Neural cell (in vitro differentiated cells): ENCODE measurements around the gene BHLHE23. TPM values are rescaled to one million over a fixed set of nuclear protein-coding genes. Genes with fewer than 3 reads are reported as not detected.

Experiments
- H2AFZ ChIP-seq: fragments of 200-600, 300-800 bp; sonication (generic), shearing (Covaris generic); 2 replicates; pipeline ENCODE4 v1.6.0; 2014; ENCODE audit warnings: low read depth, mild to moderate bottlenecking, antibody characterized with exemption, low read length, moderate library complexity
- H3F3A ChIP-seq: fragments of 200-600 bp; shearing (Covaris generic); 2 replicates; pipeline ENCODE4 v1.6.1; 2016; ENCODE audit warnings: mild to moderate bottlenecking, moderate library complexity, mixed read lengths, antibody characterized with exemption, low read length; ENCODE audit not compliant: insufficient read depth, poor library complexity, severe bottlenecking
- H3K27ac ChIP-seq: fragments of 200-600, 300-800 bp; sonication (generic), shearing (Covaris generic); 2 replicates; pipeline ENCODE4 v1.5.1; 2014; ENCODE audit warnings: mild to moderate bottlenecking, low read length, moderate library complexity
- H3K27me3 ChIP-seq: fragments of 300-800, 200-600 bp; sonication (generic), shearing (Covaris generic); 2 replicates; pipeline ENCODE4 v1.6.0; 2014; ENCODE audit warnings: mild to moderate bottlenecking, low read depth, low read length, moderate library complexity; ENCODE audit not compliant: insufficient read depth
- H3K36me3 ChIP-seq: fragments of 300-800, 200-600 bp; sonication (generic), shearing (Covaris generic); 2 replicates; pipeline ENCODE4 v1.5.1; 2014; ENCODE audit warnings: mild to moderate bottlenecking, antibody characterized with exemption, low read length, moderate library complexity; ENCODE audit not compliant: insufficient read depth
- H3K4me2 ChIP-seq: fragments of 300-800, 200-600 bp; sonication (generic), shearing (Covaris generic); 2 replicates; pipeline ENCODE4 v1.6.0; 2014; ENCODE audit warnings: mild to moderate bottlenecking, low read length
- H3K4me3 ChIP-seq: fragments of 300-800, 200-600 bp; sonication (generic), shearing (Covaris generic); 2 replicates; pipeline ENCODE4 v1.5.1; 2014; ENCODE audit warnings: mild to moderate bottlenecking, low read length, moderate library complexity
- H3K79me2 ChIP-seq: fragments of 200-600 bp; shearing (Covaris generic); replicated peaks from 2 replicates; pipeline ENCODE4 v1.6.0; 2014; ENCODE audit warnings: mild to moderate bottlenecking, low read length, moderate library complexity; ENCODE audit not compliant: insufficient read depth
- H3K9ac ChIP-seq: fragments of 300-800, 200-600 bp; sonication (generic), shearing (Covaris generic); 2 replicates; pipeline ENCODE4 v1.6.1; 2016; ENCODE audit warnings: mild to moderate bottlenecking, low read length, mixed read lengths
- H3K9me2 ChIP-seq: fragments of 200-600 bp; shearing (Covaris generic); 2 replicates; pipeline ENCODE4 v1.6.1; 2016; ENCODE audit warnings: mild to moderate bottlenecking, low read length, mixed read lengths; ENCODE audit not compliant: insufficient read depth
- H3K9me3 ChIP-seq: fragments of 200-600, 300-800 bp; sonication (generic), shearing (Covaris generic); 2 replicates; pipeline ENCODE4 v1.6.1; 2016; ENCODE audit warnings: mild to moderate bottlenecking, mixed run types, low read length, moderate library complexity, mixed read lengths
- H4K20me1 ChIP-seq: fragments of 200-600 bp; shearing (Covaris generic); 2 replicates; pipeline ENCODE4 v1.6.1; 2016; ENCODE audit warnings: mild to moderate bottlenecking, mixed run types; ENCODE audit not compliant: insufficient read depth
- CTCF ChIP-seq: fragments of 450-650 bp; IDR thresholded peaks from 2 replicates; pipeline ENCODE4 v1.5.1; 2014; ENCODE audit warnings: antibody characterized with exemption, mild to moderate bottlenecking, moderate library complexity; ENCODE audit not compliant: poor library complexity, severe bottlenecking
- EP300 ChIP-seq: fragments of 450-650 bp; conservative IDR thresholded peaks from 2 replicates; pipeline ENCODE4 v1.6.1; 2014; ENCODE audit warnings: antibody characterized with exemption, mild to moderate bottlenecking, moderate library complexity; ENCODE audit not compliant: poor library complexity, severe bottlenecking
- EZH2 ChIP-seq: fragments of 200-600, 300-800 bp; shearing (Covaris generic), sonication (generic); IDR thresholded peaks from 2 replicates; pipeline ENCODE4 v1.6.1; 2014; ENCODE audit warnings: antibody characterized with exemption, low read length, borderline replicate concordance, mild to moderate bottlenecking; ENCODE audit not compliant: insufficient read depth, poor library complexity, severe bottlenecking
- MXI1 ChIP-seq: fragments of 450-650 bp; conservative IDR thresholded peaks from 2 replicates; pipeline ENCODE4 v1.6.1; 2014; ENCODE audit warnings: antibody characterized with exemption, mild to moderate bottlenecking; ENCODE audit not compliant: poor library complexity, severe bottlenecking
- POLR2AphosphoS5 ChIP-seq: IDR thresholded peaks from 2 replicates; pipeline ENCODE4 v1.6.1; 2012
- RAD21 ChIP-seq: fragments of 450-650 bp; conservative IDR thresholded peaks from 2 replicates; pipeline ENCODE4 v1.6.1; 2014; ENCODE audit warnings: antibody characterized with exemption, mild to moderate bottlenecking, moderate library complexity
- REST ChIP-seq: IDR thresholded peaks from 2 replicates; pipeline ENCODE4 v1.6.1; 2012; ENCODE audit warnings: borderline replicate concordance
- SMC3 ChIP-seq: fragments of 450-650 bp; conservative IDR thresholded peaks from 2 replicates; pipeline ENCODE4 v1.6.1; 2014; ENCODE audit warnings: antibody characterized with exemption, mild to moderate bottlenecking, moderate library complexity; ENCODE audit not compliant: poor library complexity
- TAF1 ChIP-seq: IDR thresholded peaks from 2 replicates; pipeline ENCODE4 v1.6.1; 2012; ENCODE audit warnings: low read depth
- polyA plus RNA-seq: library from polyadenylated mRNA; depleted of rRNA; stranded (reverse); fragments of >200 nt; gene quantifications from 2 replicates; pipeline ENCODE4 v1.2.3, GENCODE V29; 2014

BHLHE23 gene
- polyA plus RNA-seq, 1 donor from 2014 or later: not detected

- H3K9ac ChIP-seq: no peak overlapping the region
- no peak overlapping the region for H2AFZ ChIP-seq
- no peaks in the 10 kb centered on the region for H3K79me2 ChIP-seq
- peaks cover 41% of the 10 kb centered on the region for H3K27me3 ChIP-seq
- H3K9me2 ChIP-seq: no peaks in the 10 kb centered on the region
- H3K36me3 ChIP-seq: no peaks in the 10 kb centered on the region
- TF ChIP-seq EP300: no peak
- TF ChIP-seq TAF1: no peak
- TF ChIP-seq CTCF: no peak
- no peak for TF ChIP-seq POLR2AphosphoS5
- TF ChIP-seq EZH2: no peak
- H3K4me3 ChIP-seq: no peak overlapping the region
- H3K9me3 ChIP-seq: no peaks in the 10 kb centered on the region
- no peak overlapping the region for H3K27ac ChIP-seq
- H3F3A ChIP-seq: no peaks in the 10 kb centered on the region
- H3K4me2 ChIP-seq: no peak overlapping the region
- no peaks in the 10 kb centered on the region for H4K20me1 ChIP-seq
These were observed 6.7 kb downstream of the BHLHE23 start for GRCh38 chr20:63000036-63000435.

GRCh38 chr20:62999580-62999979 lies 7.2 kb downstream of the BHLHE23 start:
- Histone ChIP-seq H3K4me2 (no peak overlapping the region), H3K9me3 (no peaks in the 10 kb centered on the region), H3K9me2 (no peaks in the 10 kb centered on the region), H3K36me3 (no peaks in the 10 kb centered on the region), H3K79me2 (no peaks in the 10 kb centered on the region), H4K20me1 (no peaks in the 10 kb centered on the region), H3K4me3 (no peak overlapping the region), H2AFZ (no peak overlapping the region), H3F3A (no peaks in the 10 kb centered on the region), H3K27ac (no peak overlapping the region), H3K27me3 (peaks cover 36% of the 10 kb centered on the region), H3K9ac (no peak overlapping the region)
- TF ChIP-seq REST: no peak
- TF ChIP-seq MXI1: no peak
- TF ChIP-seq EZH2: no peak
- TF ChIP-seq RAD21: no peak
- no peak for TF ChIP-seq TAF1
- no peak for TF ChIP-seq POLR2AphosphoS5
- no peak for TF ChIP-seq SMC3
- no peak for TF ChIP-seq EP300
- TF ChIP-seq CTCF: no peak
